ENCODE results near the gene KAZN.
A peak's percentile ranks its signal among the peaks of the same experiment; 100 is the strongest.

The KAZN gene

DNA sequence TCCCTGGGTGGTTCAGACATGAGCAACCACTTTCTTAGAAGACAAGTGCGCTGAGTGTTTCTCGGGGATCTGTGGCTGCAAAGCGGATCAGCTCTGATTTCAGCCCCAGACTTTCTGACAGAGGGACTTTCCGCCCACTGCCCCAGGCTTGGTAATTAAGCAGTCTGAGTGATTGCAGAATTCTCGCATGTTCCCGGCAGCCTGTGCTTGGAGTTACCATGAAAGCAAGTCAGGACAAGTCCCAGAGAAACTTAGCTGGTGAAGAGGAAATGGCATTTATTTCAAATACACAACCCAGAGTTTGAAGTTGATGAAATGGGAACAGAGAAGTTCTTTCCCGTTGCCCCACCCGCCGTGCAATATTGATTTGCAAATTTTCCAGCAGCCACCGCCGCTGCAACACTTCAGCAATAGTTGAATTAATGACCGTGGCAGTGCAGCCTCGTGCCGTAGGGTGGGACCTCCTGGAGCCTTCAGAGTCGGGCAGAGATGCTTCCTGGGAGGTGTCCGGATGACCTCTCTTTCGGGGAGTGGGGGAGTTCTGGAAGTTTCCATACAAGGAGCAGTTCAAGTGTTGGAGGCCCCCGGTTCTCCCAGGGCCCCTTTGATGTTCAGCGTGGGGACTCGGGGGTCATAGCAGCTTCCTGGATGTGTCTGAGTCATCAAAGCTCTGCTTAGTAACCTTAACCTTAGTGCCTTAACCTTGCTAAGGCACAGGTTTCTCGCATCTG, 134.7 kb downstream of the KAZN start:
- Histone ChIP-seq H3K9ac (ENCODE audit: low read depth, low read length, poor library complexity, severe bottlenecking) (no peak overlapping the region), H3K4me1 (ENCODE audit: insufficient read depth, low read length, poor library complexity, severe bottlenecking) (no peaks in the 10 kb centered on the region), H3K9me3 (ENCODE audit: insufficient read depth, low read depth, low read length) (no peaks in the 10 kb centered on the region), H3K4me3 (ENCODE audit: low read length, poor library complexity, severe bottlenecking) (no peak overlapping the region), H3K4me2 (ENCODE audit: low read depth, low read length, poor library complexity, severe bottlenecking) (no peak overlapping the region), H4K20me1 (ENCODE audit: insufficient read depth, low read length, poor library complexity, severe bottlenecking) (no peaks in the 10 kb centered on the region), H3K9me2 (replicated peaks; ENCODE audit: low read depth, low read length) (no peaks in the 10 kb centered on the region), H3K36me3 (ENCODE audit: insufficient read depth, low read length) (no peaks in the 10 kb centered on the region), H3K79me2 (ENCODE audit: insufficient read depth, low read length) (no peaks in the 10 kb centered on the region), H3K27me3 (ENCODE audit: insufficient read depth, low read length, poor library complexity, severe bottlenecking) (no peaks in the 10 kb centered on the region), H2AFZ (ENCODE audit: low read length) (no peak overlapping the region), H3F3A (ENCODE audit: low read depth) (no peaks in the 10 kb centered on the region)
- no peak for TF ChIP-seq EZH2phosphoT487 (IDR thresholded peaks at IDR 0.05; ENCODE audit: borderline replicate concordance)
- TF ChIP-seq, protein P1, sequence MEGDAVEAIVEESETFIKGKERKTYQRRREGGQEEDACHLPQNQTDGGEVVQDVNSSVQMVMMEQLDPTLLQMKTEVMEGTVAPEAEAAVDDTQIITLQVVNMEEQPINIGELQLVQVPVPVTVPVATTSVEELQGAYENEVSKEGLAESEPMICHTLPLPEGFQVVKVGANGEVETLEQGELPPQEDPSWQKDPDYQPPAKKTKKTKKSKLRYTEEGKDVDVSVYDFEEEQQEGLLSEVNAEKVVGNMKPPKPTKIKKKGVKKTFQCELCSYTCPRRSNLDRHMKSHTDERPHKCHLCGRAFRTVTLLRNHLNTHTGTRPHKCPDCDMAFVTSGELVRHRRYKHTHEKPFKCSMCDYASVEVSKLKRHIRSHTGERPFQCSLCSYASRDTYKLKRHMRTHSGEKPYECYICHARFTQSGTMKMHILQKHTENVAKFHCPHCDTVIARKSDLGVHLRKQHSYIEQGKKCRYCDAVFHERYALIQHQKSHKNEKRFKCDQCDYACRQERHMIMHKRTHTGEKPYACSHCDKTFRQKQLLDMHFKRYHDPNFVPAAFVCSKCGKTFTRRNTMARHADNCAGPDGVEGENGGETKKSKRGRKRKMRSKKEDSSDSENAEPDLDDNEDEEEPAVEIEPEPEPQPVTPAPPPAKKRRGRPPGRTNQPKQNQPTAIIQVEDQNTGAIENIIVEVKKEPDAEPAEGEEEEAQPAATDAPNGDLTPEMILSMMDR (conservative IDR thresholded peaks at IDR 0.05; ENCODE audit: low read length), result no peak

DNA sequence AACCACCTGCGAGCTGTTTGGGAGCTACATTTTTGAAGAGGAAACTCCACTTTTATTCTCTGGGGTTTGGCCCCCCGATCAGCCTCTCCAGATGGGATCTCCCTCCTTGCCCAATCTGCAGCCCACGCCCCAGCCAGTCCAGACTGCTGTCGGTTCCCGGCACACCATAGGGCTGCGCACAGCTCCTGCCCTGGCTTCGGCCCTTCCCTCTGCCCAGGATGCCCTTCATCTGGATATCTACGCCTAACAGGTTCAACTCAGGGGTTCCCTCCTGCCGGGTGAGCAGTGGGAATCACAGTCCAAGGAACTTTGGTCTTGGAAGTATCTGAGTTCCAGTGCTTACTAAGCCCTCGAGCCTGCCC, 135.3 kb downstream of the KAZN start:
- H3K4me2 ChIP-seq (ENCODE audit: low read depth, low read length, poor library complexity, severe bottlenecking), result no peak overlapping the region
- H3K9me2 ChIP-seq (replicated peaks; ENCODE audit: low read depth, low read length), result no peaks in the 10 kb centered on the region
- H3K9ac ChIP-seq (ENCODE audit: low read depth, low read length, poor library complexity, severe bottlenecking), result no peak overlapping the region
- H3K36me3 ChIP-seq (ENCODE audit: insufficient read depth, low read length), result no peaks in the 10 kb centered on the region
- H2AFZ ChIP-seq (ENCODE audit: low read length), result no peak overlapping the region
- no peaks in the 10 kb centered on the region for H3K27me3 ChIP-seq (ENCODE audit: insufficient read depth, low read length, poor library complexity, severe bottlenecking)
- no peaks in the 10 kb centered on the region for H3K4me1 ChIP-seq (ENCODE audit: insufficient read depth, low read length, poor library complexity, severe bottlenecking)
- H3K79me2 ChIP-seq (ENCODE audit: insufficient read depth, low read length), result no peaks in the 10 kb centered on the region
- H3K4me3 ChIP-seq (ENCODE audit: low read length, poor library complexity, severe bottlenecking), result no peak overlapping the region
- no peaks in the 10 kb centered on the region for H3K9me3 ChIP-seq (ENCODE audit: insufficient read depth, low read depth, low read length)
- TF ChIP-seq EZH2phosphoT487 (IDR thresholded peaks at IDR 0.05; ENCODE audit: borderline replicate concordance), result no peak
- TF ChIP-seq, protein P1 (conservative IDR thresholded peaks at IDR 0.05; ENCODE audit: low read length), result no peak
- no peaks in the 10 kb centered on the region for H3F3A ChIP-seq (ENCODE audit: low read depth)
- no peaks in the 10 kb centered on the region for H4K20me1 ChIP-seq (ENCODE audit: insufficient read depth, low read length, poor library complexity, severe bottlenecking)

DNA sequence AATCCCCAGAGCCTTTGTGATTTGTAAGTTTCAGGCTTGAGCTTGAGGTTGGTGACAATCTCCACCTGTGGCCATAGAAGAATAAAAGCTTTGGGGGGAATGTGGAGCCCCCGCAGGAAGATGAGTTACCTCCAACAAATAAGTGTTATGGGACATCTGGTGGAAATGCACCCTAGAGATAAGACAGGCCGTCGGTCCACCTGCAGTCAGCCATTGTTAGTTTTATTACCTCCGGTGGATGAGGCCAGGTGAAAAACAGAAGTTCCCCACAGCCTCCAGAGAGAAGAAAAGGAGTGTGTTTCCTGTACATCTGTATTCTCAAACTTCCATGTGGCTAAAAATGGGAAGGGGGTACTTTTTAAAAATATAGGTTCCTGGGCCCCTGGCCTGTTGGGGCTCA, 137.4 kb downstream of the KAZN start:
- Histone ChIP-seq H3K79me2 (ENCODE audit: insufficient read depth, low read length) (no peaks in the 10 kb centered on the region), H3K27me3 (ENCODE audit: insufficient read depth, low read length, poor library complexity, severe bottlenecking) (no peaks in the 10 kb centered on the region), H2AFZ (ENCODE audit: low read length) (no peak overlapping the region), H3K9me2 (replicated peaks; ENCODE audit: low read depth, low read length) (no peaks in the 10 kb centered on the region), H4K20me1 (ENCODE audit: insufficient read depth, low read length, poor library complexity, severe bottlenecking) (no peaks in the 10 kb centered on the region), H3K4me3 (ENCODE audit: low read length, poor library complexity, severe bottlenecking) (no peak overlapping the region), H3K4me1 (ENCODE audit: insufficient read depth, low read length, poor library complexity, severe bottlenecking) (no peaks in the 10 kb centered on the region), H3K9me3 (ENCODE audit: insufficient read depth, low read depth, low read length) (no peaks in the 10 kb centered on the region), H3K36me3 (ENCODE audit: insufficient read depth, low read length) (no peaks in the 10 kb centered on the region), H3K9ac (ENCODE audit: low read depth, low read length, poor library complexity, severe bottlenecking) (no peak overlapping the region), H3F3A (ENCODE audit: low read depth) (no peaks in the 10 kb centered on the region), H3K4me2 (ENCODE audit: low read depth, low read length, poor library complexity, severe bottlenecking) (peak overlapping the region; percentile 37)
- TF ChIP-seq EZH2phosphoT487 (IDR thresholded peaks at IDR 0.05; ENCODE audit: borderline replicate concordance), result no peak
- TF ChIP-seq, protein P1 (conservative IDR thresholded peaks at IDR 0.05; ENCODE audit: low read length), result no peak
